Ishikawa (cell line): Measurements from ENCODE around the gene ZNF423.

Experiments
- CEBPB ChIP-seq: IDR thresholded peaks from 2 replicates; pipeline ENCODE4 v1.6.1; 2012
- CREB1 ChIP-seq: IDR thresholded peaks from 2 replicates; pipeline ENCODE4 v1.6.1; 2012; ENCODE audit warnings: low read depth
- EGR1 ChIP-seq: IDR thresholded peaks from 2 replicates; pipeline ENCODE4 v1.6.1; 2012
- EP300 ChIP-seq: IDR thresholded peaks from 2 replicates; pipeline ENCODE4 v1.6.1; 2012; ENCODE audit warnings: borderline replicate concordance
- FOXM1 ChIP-seq: IDR thresholded peaks from 2 replicates; pipeline ENCODE4 v1.6.1; 2012; ENCODE audit warnings: low read depth, borderline replicate concordance
- NFIC ChIP-seq: IDR thresholded peaks from 2 replicates; pipeline ENCODE4 v1.6.1; 2012
- RAD21 ChIP-seq: IDR thresholded peaks from 2 replicates; pipeline ENCODE4 v1.6.1; 2012; ENCODE audit warnings: low read depth
- TAF1 ChIP-seq: IDR thresholded peaks from 2 replicates; pipeline ENCODE4 v1.6.1; 2012; ENCODE audit warnings: low read depth, mild to moderate bottlenecking
- TCF12 ChIP-seq: IDR thresholded peaks from 2 replicates; pipeline ENCODE4 v1.6.1; 2012; ENCODE audit warnings: low read depth
- TEAD4 ChIP-seq: IDR thresholded peaks from 2 replicates; pipeline ENCODE4 v1.6.1; 2012
- YY1 ChIP-seq: IDR thresholded peaks from 2 replicates; pipeline ENCODE4 v1.6.1; 2012; ENCODE audit warnings: low read depth
- ZBTB7A ChIP-seq: IDR thresholded peaks from 2 replicates; pipeline ENCODE4 v1.6.1; 2012; ENCODE audit warnings: low read depth
- TF ChIP-seq, protein P1 (sequence below): IDR thresholded peaks from 2 replicates; pipeline ENCODE4 v1.6.1; 2012
- TF ChIP-seq, protein P2 (sequence below): IDR thresholded peaks from 2 replicates; pipeline ENCODE4 v1.6.1; 2012; ENCODE audit warnings: low read depth, mild to moderate bottlenecking
- TF ChIP-seq, protein P3 (sequence below): IDR thresholded peaks from 2 replicates; pipeline ENCODE4 v1.6.1; 2012

ZNF423 gene

DNA sequence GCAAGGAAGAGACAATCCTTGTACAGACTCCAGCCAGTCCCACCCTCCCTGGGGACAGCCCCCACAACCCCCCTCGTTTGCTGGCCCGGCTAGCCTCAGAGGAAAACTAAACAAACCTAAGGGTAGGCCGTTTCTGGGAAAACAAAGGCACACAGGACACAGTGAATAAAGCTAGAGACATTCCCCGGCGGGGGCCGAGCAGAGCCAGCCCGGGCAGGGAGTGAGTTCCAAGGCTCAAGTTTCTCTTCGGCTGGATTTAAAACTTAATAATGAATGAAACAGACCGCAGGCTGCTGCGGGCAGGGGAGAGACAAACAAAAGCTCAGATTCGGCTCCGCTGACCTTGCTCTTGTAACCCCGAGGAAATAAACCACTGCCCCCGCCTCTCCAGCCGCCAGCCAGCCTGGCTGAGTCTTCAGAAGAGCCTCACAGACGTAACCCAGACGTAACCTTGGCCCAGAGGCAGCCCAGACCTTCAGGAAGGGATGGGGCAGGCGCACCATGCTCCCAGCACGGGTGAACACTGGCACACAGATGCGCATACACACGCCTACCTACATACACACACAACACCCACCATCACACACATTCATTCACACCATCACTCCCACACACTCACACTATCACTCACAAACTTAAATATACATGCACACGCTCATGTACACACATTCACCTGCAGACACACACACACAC lies 216.0 kb downstream of the ZNF423 start:
- no peak for TF ChIP-seq TAF1
- TF ChIP-seq ZBTB7A: no peak
- TF ChIP-seq CREB1: no peak
- no peak for TF ChIP-seq FOXM1
- TF ChIP-seq NFIC: no peak

DNA sequence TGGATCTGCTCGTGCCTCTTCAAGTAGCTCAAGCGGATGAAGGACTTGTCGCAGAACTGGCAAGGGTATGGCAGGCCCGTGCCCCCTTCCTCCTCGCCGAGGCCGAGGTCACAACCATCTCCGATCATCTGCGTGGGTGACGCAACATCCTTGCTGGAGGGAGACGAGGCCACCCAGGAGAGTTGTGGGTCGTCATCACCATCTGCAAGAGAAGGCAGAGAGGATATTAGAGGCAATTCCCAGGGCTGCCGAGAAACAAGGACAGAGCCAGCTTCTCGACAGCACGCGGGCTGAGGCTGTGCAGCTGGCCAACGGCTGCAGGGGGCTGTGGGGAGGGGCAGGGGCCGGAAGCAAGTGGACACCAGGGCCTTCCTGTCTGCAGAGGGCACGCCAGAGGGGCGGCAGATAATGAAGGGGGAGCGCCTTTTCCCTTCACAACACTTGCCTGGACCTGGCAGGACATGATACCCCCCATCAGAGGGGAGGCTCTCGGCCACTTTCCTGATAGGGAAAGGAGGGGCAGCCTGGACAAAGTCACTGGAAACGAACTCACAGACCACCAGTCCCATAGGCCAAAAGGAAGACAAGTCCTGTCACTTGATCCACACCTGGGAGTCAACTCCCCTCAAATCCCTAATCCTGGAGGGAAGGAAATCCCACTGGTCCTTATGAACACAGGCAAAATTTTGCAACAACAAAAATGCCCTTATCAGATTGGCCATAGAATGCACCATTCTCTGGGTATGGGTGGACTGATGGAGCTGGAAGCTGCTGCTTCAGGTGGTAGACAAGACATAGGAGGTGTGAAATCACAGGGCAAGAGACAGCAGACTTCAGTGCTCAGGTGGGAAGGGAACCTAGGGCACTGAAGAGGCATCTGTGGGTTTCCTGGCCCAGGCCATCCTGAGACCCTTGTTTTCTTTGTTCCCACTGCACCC lies 217.0 kb downstream of the ZNF423 start:
- TF ChIP-seq TCF12 (no peak), ZBTB7A (no peak), RAD21 (no peak), CEBPB (no peak), EP300 (no peak), FOXM1 (no peak), TAF1 (no peak), NFIC (no peak), YY1 (no peak)

DNA sequence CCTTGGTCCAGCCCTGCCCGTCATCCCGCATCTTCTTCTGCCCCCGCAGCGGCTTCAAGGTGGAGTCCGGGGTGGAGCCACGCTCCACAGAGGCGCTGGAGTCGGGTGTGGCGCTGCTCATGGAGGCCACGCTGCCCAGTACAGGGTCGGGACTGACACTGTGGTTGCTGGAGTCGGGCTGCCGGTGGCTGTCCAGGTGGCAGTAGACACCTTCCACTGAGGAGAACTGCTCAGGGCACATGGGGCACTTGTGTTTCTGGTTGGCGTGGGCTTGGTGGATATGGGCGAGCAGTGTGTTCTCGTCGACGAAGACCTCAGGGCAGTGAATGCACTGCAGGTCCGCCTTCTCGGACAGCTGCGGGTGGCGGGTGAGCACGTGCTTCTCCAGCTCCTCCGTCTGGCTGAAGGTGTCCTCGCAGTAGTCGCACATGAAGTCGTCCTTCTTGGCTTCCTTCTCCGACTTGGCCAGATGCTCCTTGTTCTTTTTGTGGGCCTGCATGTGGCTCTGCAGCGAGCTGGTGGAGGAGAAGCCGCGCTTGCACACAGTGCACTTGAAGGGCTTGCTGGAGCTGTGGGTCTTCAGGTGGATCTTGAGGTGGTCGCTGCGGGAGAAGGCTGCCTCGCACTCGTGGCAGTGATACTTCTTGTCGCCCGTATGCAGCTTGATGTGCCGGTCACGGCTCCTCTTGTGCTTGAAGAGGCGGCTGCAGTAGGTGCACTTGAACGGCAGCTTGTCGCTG lies 217.8 kb downstream of the ZNF423 start:
- no peak for TF ChIP-seq ZBTB7A
- no peak for TF ChIP-seq FOXM1
- no peak for TF ChIP-seq NFIC
- TF ChIP-seq, protein P1, sequence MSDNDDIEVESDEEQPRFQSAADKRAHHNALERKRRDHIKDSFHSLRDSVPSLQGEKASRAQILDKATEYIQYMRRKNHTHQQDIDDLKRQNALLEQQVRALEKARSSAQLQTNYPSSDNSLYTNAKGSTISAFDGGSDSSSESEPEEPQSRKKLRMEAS: no peak
- no peak for TF ChIP-seq TAF1
- no peak for TF ChIP-seq RAD21
- TF ChIP-seq YY1: no peak
- TF ChIP-seq, protein P2, sequence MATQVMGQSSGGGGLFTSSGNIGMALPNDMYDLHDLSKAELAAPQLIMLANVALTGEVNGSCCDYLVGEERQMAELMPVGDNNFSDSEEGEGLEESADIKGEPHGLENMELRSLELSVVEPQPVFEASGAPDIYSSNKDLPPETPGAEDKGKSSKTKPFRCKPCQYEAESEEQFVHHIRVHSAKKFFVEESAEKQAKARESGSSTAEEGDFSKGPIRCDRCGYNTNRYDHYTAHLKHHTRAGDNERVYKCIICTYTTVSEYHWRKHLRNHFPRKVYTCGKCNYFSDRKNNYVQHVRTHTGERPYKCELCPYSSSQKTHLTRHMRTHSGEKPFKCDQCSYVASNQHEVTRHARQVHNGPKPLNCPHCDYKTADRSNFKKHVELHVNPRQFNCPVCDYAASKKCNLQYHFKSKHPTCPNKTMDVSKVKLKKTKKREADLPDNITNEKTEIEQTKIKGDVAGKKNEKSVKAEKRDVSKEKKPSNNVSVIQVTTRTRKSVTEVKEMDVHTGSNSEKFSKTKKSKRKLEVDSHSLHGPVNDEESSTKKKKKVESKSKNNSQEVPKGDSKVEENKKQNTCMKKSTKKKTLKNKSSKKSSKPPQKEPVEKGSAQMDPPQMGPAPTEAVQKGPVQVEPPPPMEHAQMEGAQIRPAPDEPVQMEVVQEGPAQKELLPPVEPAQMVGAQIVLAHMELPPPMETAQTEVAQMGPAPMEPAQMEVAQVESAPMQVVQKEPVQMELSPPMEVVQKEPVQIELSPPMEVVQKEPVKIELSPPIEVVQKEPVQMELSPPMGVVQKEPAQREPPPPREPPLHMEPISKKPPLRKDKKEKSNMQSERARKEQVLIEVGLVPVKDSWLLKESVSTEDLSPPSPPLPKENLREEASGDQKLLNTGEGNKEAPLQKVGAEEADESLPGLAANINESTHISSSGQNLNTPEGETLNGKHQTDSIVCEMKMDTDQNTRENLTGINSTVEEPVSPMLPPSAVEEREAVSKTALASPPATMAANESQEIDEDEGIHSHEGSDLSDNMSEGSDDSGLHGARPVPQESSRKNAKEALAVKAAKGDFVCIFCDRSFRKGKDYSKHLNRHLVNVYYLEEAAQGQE: no peak
- no peak for TF ChIP-seq CREB1
- no peak for TF ChIP-seq EGR1
- TF ChIP-seq EP300: no peak
- no peak for TF ChIP-seq TCF12
- TF ChIP-seq, protein P3, sequence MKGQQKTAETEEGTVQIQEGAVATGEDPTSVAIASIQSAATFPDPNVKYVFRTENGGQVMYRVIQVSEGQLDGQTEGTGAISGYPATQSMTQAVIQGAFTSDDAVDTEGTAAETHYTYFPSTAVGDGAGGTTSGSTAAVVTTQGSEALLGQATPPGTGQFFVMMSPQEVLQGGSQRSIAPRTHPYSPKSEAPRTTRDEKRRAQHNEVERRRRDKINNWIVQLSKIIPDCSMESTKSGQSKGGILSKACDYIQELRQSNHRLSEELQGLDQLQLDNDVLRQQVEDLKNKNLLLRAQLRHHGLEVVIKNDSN: no peak
- TF ChIP-seq CEBPB: no peak
- TF ChIP-seq TEAD4: no peak

DNA sequence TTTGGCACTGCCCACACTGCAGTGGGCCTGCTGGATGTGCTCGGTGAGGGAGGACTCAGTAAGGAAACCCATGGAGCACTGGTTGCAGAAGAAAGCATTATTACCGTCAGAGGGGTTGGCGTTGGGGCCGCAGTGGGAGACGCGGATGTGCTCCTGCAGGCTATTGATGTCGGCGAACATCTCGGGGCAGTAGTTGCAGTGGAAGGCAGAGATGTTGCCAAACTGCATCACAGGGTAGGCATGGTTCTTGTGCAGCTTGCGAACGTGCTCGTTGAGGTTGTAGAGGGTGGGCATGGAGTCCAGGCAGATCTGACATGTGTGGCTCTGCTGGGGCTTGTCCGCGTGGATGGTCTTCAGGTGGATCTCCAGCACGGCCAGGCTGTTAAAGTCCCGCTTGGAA lies 218.4 kb downstream of the ZNF423 start:
- TF ChIP-seq RAD21: no peak

DNA sequence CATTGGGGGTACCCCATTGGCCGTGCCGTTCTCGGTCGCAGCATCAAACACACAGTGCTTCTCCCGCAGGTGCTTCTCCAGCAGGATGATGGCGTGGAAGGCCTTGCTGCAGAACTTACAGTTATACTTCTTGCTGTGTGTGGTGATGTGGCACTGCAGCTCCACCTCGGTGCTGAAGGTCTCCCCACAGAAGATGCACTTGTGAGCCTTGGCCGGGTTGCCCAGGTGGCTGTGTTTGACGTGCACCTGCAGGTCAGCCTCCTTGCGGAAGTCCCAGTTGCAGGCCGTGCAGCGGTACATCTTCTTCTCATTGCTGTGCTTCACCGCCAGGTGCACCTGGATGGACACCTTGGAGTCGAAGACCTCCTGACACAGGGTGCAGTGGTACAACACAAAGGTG lies 219.3 kb downstream of the ZNF423 start:
- TF ChIP-seq, protein P2: no peak

DNA sequence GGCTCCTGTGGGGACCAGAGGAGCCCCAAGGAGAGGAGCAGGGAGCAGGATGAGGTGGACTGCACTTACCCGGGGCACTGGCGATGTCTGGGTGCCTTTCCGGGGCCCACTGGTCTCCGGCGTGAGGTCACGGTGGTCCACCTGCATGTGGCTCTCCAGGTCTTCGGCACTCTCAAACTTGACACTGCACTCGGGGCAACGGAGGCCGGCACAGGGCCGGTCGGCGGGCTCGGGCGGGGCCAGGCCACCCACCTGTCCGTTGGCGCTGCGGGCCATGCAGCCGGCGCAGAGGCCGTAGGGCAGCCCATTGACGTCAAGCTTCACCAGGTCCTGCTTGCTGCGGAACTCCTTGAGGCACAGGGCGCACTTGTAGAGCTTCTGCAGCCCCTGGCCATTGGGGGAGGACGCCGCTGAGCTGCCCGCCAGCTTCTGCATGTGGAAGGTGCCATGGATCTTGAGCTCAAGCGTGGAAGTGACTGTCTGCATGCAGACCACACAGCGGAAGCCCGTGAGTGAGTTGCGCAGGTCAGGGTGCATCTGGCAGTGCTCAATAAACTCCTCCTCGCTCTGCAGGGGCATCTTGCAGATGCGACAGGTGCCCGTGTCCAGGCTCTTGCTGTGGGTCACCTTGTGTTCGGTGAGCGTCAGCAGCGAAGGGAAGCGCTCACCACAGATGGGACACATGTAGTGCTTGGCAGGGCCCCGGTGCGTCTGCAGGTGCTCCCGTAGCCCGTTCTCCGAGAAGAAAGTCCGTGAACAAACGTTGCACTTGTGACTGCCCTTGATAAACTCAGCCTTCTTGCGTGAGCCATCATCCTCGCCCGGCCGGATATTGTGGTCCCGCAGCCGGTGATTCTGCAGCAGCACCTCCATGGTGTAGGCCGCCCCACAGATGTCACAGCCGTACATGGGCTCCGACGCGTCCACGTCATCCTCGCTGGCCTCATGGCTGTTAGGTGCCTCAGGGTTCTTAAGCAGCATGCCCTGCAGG lies 220.0 kb downstream of the ZNF423 start:
- TF ChIP-seq TAF1: no peak
- TF ChIP-seq, protein P3: no peak
- no peak for TF ChIP-seq EGR1
- TF ChIP-seq NFIC: no peak
- TF ChIP-seq YY1: no peak
- TF ChIP-seq, protein P1: no peak
- TF ChIP-seq EP300: no peak
- no peak for TF ChIP-seq ZBTB7A
- no peak for TF ChIP-seq CEBPB
- TF ChIP-seq TEAD4: no peak
- TF ChIP-seq TCF12: no peak
- TF ChIP-seq, protein P2: no peak
- TF ChIP-seq FOXM1: no peak
